HCT116 (cell line): ENCODE data around the gene CNTN5. TPM values are rescaled to one million over a fixed set of nuclear protein-coding genes. Genes with fewer than 3 reads are reported as not detected.

Source experiments
- ATAC-seq: fragments of 200-7000 bp; cut with Tn5 transposase; 2 replicates; pipeline ENCODE4 v1.9.1; 2020; ENCODE audit warnings: mild to moderate bottlenecking, moderate library complexity
- BruUV-seq: library from RNA; stranded (reverse); fragments of 400-500 nt; replicated peaks from 2 replicates; lab custom pipeline; 2021; lab: Mats Ljungman, UMichigan
- CTCF ChIA-PET: fragments of 300-600 bp; sonication (Branson Sonifier 250); formaldehyde crosslinking; loops from one replicate; lab custom pipeline; 2021; ENCODE audit warnings: antibody characterized with exemption; lab: Charles Lee
- POLR2A ChIA-PET: fragments of 300-600, 350-600 bp; sonication (Branson Sonifier 250); formaldehyde crosslinking; loops from one replicate; lab custom pipeline; 2021; ENCODE audit warnings: antibody characterized with exemption; lab: Charles Lee
- RAD21 ChIA-PET, 2 experiments: fragments of 300-600 bp; sonication (Branson Sonifier 250); formaldehyde crosslinking; loops; one replicate each; lab custom pipeline; 2023; ENCODE audit warnings: low total read pairs in 2 of 2; ENCODE audit not compliant: uncharacterized antibody in 2 of 2, unreplicated experiment in 2 of 2, low non-redundant PET in 1 of 2; lab: Charles Lee
- DNase-seq: peaks from one replicate; pipeline ENCODE4 v3.0.0-alpha.2; 2010; ENCODE audit warnings: low read depth, low spot score
- H2AFZ ChIP-seq: fragments of 200-600 bp; shearing (Covaris generic), sonication (generic); 2 replicates; pipeline ENCODE4 v1.6.1; 2017; ENCODE audit warnings: low read depth, mixed run types, mixed read lengths, antibody characterized with exemption, low read length; ENCODE audit not compliant: poor library complexity, severe bottlenecking
- H3K27ac ChIP-seq: 2 replicates; pipeline ENCODE4 v1.5.1; 2012; ENCODE audit warnings: low read depth, low read length
- H3K27me3 ChIP-seq: fragments of 200-600 bp; sonication (generic); 2 replicates; pipeline ENCODE4 v1.6.1; 2016; ENCODE audit warnings: mixed run types, low read length, mixed read lengths; ENCODE audit not compliant: insufficient read depth
- H3K36me3 ChIP-seq, 2 experiments: fragments of 200-500 bp in 1 of 2; fragments of 200-600 bp in 1 of 2; sonication (Bioruptor generic) in 1 of 2; sonication (generic) in 1 of 2; 2 replicates each; pipeline versions ENCODE4 v1.5.1 to v1.6.1; 2014 to 2016; ENCODE audit warnings: low read length in 2 of 2, inconsistent platforms in 1 of 2, mixed read lengths in 1 of 2, mixed run types in 1 of 2; ENCODE audit not compliant: insufficient read depth in 2 of 2, control insufficient read depth in 1 of 2
- H3K4me1 ChIP-seq, 2 experiments: fragments of 200-600 bp in 1 of 2; sonication (generic) in 1 of 2; 2 replicates each; pipeline versions ENCODE4 v1.5.1 to v1.6.1; 2012 to 2017; ENCODE audit warnings: low read length in 2 of 2, inconsistent platforms in 1 of 2, mild to moderate bottlenecking in 1 of 2, mixed read lengths in 1 of 2, mixed run types in 1 of 2, moderate library complexity in 1 of 2; ENCODE audit not compliant: insufficient read depth in 2 of 2, control insufficient read depth in 1 of 2
- H3K4me2 ChIP-seq: fragments of 200-600 bp; sonication (generic); 2 replicates; pipeline ENCODE4 v1.6.1; 2017; ENCODE audit warnings: mixed run types, low read length, mixed read lengths
- H3K4me3 ChIP-seq, 2 experiments: fragments of 200-600 bp in 1 of 2; sonication (generic) in 1 of 2; replicated peaks in 1 of 2; 2 replicates each; pipeline ENCODE4 v1.5.1; 2011 to 2016; ENCODE audit warnings: low read length in 2 of 2, control low read depth in 1 of 2, low read depth in 1 of 2, mild to moderate bottlenecking in 1 of 2, mixed read lengths in 1 of 2, mixed run types in 1 of 2
- H3K79me2 ChIP-seq: fragments of 200-600 bp; sonication (generic); 2 replicates; pipeline ENCODE4 v1.6.1; 2017; ENCODE audit warnings: mild to moderate bottlenecking, mixed run types, low read length, moderate library complexity, mixed read lengths; ENCODE audit not compliant: insufficient read depth
- H3K9ac ChIP-seq: fragments of 200-600 bp; sonication (generic); 2 replicates; pipeline ENCODE4 v1.6.1; 2016; ENCODE audit warnings: low read length, mixed read lengths
- H3K9me2 ChIP-seq: fragments of 200-600 bp; sonication (generic), shearing (Covaris generic); 2 replicates; pipeline ENCODE4 v1.6.1; 2017; ENCODE audit warnings: mixed run types, mild to moderate bottlenecking, moderate library complexity; ENCODE audit not compliant: insufficient read depth
- H3K9me3 ChIP-seq, 2 experiments: fragments of 200-500 bp in 1 of 2; fragments of 200-600 bp in 1 of 2; sonication (Bioruptor generic) in 1 of 2; sonication (generic) in 1 of 2; 2 replicates each; pipeline ENCODE4 v1.6.1; 2014 to 2017; ENCODE audit warnings: low read length in 2 of 2, mixed read lengths in 2 of 2, inconsistent platforms in 1 of 2, low read depth in 1 of 2, mild to moderate bottlenecking in 1 of 2, mixed run types in 1 of 2, moderate library complexity in 1 of 2; ENCODE audit not compliant: control insufficient read depth in 1 of 2, insufficient read depth in 1 of 2
- H4K20me1 ChIP-seq: fragments of 200-600 bp; sonication (generic), shearing (Covaris generic); 2 replicates; pipeline ENCODE4 v1.6.1; 2017; ENCODE audit warnings: mixed run types, mild to moderate bottlenecking, moderate library complexity; ENCODE audit not compliant: insufficient read depth
- CBX3 ChIP-seq: IDR thresholded peaks from 2 replicates; pipeline ENCODE4 v1.6.1; 2012; ENCODE audit warnings: low read depth
- CEBPB ChIP-seq: IDR thresholded peaks from 2 replicates; pipeline ENCODE4 v1.6.1; 2012; ENCODE audit warnings: low read depth
- EGR1 ChIP-seq: IDR thresholded peaks from 2 replicates; pipeline ENCODE4 v1.6.1; 2012; ENCODE audit warnings: low read depth
- ELF1 ChIP-seq: IDR thresholded peaks from 2 replicates; pipeline ENCODE4 v1.6.1; 2012; ENCODE audit warnings: low read depth, borderline replicate concordance
- POLR2A ChIP-seq: IDR thresholded peaks from 2 replicates; pipeline ENCODE4 v1.7.0; 2011; ENCODE audit warnings: borderline replicate concordance; ENCODE audit not compliant: insufficient read depth, insufficient read length; ENCODE audit errors: extremely low read depth
- POLR2AphosphoS5 ChIP-seq: IDR thresholded peaks from 2 replicates; pipeline ENCODE4 v1.6.1; 2011; ENCODE audit warnings: mild to moderate bottlenecking, low read depth, low read length, moderate library complexity
- RAD21 ChIP-seq: IDR thresholded peaks from 2 replicates; pipeline ENCODE4 v1.6.1; 2012; ENCODE audit warnings: low read depth, mild to moderate bottlenecking
- SIN3A ChIP-seq: IDR thresholded peaks from 2 replicates; pipeline ENCODE4 v1.6.1; 2012; ENCODE audit warnings: low read depth
- SP1 ChIP-seq: IDR thresholded peaks from 2 replicates; pipeline ENCODE4 v1.6.1; 2012; ENCODE audit warnings: low read depth
- intact Hi-C: fragments of 100-400 bp; cut with micrococcal nuclease; formaldehyde crosslinking; loops from 2 replicates; pipeline ENCODE4 v1.10.0; 2022
- total RNA-seq: library from RNA; stranded (reverse); gene quantifications from one replicate; pipeline ENCODE4 v1.2.1, GENCODE V29; 2021; ENCODE audit not compliant: unreplicated experiment
- TF ChIP-seq, protein P1 (sequence below), 3 experiments: fragments of 200-600 bp in 1 of 3; sonication (generic) in 1 of 3; IDR thresholded peaks in 2 of 3; conservative IDR thresholded peaks in 1 of 3; 2 replicates each; pipeline ENCODE4 v1.5.1; 2012 to 2017; ENCODE audit warnings: low read depth in 2 of 3, low read length in 2 of 3, antibody characterized with exemption in 1 of 3, borderline replicate concordance in 1 of 3, control low read depth in 1 of 3, mild to moderate bottlenecking in 1 of 3, mixed read lengths in 1 of 3, mixed run types in 1 of 3, moderate library complexity in 1 of 3; ENCODE audit not compliant: insufficient read depth in 1 of 3
- TF ChIP-seq, protein P2 (sequence below): IDR thresholded peaks from 2 replicates; pipeline ENCODE4 v1.6.1; 2012

Gene CNTN5
- total RNA-seq, 1 experiment from 2014 or later = not detected

DNA sequence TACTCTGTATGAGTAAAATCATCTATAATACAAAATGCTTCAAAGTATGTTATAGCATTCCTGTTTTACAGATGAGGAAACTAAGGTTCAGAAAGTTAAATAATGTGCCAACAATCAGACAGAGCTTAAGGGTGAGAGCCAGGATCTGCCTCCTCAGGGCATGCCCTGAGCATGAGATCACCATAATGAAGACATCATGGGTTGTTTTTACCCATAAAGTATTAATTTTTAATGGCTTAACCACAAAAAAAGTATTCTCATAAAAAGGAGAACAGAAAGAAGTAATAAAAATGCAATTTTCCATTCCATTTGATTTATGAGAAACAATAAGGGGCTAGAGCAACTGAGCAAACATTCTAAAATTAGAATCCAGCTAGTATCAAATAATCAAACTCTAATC is 1132.0 kb downstream of the CNTN5 start (continued):
- TF ChIP-seq, protein P1, sequence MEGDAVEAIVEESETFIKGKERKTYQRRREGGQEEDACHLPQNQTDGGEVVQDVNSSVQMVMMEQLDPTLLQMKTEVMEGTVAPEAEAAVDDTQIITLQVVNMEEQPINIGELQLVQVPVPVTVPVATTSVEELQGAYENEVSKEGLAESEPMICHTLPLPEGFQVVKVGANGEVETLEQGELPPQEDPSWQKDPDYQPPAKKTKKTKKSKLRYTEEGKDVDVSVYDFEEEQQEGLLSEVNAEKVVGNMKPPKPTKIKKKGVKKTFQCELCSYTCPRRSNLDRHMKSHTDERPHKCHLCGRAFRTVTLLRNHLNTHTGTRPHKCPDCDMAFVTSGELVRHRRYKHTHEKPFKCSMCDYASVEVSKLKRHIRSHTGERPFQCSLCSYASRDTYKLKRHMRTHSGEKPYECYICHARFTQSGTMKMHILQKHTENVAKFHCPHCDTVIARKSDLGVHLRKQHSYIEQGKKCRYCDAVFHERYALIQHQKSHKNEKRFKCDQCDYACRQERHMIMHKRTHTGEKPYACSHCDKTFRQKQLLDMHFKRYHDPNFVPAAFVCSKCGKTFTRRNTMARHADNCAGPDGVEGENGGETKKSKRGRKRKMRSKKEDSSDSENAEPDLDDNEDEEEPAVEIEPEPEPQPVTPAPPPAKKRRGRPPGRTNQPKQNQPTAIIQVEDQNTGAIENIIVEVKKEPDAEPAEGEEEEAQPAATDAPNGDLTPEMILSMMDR (IDR thresholded peaks at IDR 0.05 in 2 of 3, conservative IDR thresholded peaks at IDR 0.05 in 1 of 3; ENCODE audit: borderline replicate concordance in 1 of 3, insufficient read depth in 1 of 3, low read depth in 2 of 3, low read length in 2 of 3) = no peak
- TF ChIP-seq ELF1 (no peak), CEBPB (no peak), RAD21 (no peak), POLR2AphosphoS5 (no peak), EGR1 (no peak)

DNA sequence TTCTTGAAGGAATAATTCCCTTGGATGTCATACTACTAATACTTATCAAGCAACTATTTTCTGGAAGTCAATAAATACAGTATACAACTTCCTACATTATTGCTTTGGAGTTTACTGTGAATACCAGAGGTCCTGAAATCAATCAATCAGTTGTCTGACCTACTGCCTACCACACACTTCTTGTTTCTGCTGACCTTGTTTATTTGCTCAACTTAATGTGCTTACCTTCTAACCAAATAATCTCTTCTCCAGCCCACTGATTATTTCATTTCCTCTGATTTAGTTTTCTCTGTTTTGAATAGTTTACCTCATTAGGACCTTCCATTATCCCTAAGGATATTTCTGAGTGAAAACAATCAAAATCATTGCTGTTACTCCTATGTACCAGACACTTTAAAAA is 1142.7 kb downstream of the CNTN5 start:
- no peak overlapping the region for H3K9ac ChIP-seq
- H3K27ac ChIP-seq = no peak overlapping the region
- no peak overlapping the region for H3K4me3 ChIP-seq
- H2AFZ ChIP-seq = no peak overlapping the region
- no peak overlapping the region for H3K4me2 ChIP-seq
- ChIA-PET CTCF (no interaction called here), POLR2A (no interaction called here), RAD21 (no interaction called here)
- H3K4me1 ChIP-seq = no peaks in the 10 kb centered on the region
- no TSS peak for BruUV-seq
- no peak for ATAC-seq
- H3K79me2 ChIP-seq = no peaks in the 10 kb centered on the region
- DNase-seq = no peak
- no peaks in the 10 kb centered on the region for H3K36me3 ChIP-seq
- H3K9me2 ChIP-seq = no peaks in the 10 kb centered on the region
- intact Hi-C loops = no loop called here
- no peaks in the 10 kb centered on the region for H4K20me1 ChIP-seq
- peaks cover 3 to 4% of the 10 kb centered on the region in 2 experiments; a peak in 2 of 4 replicates for H3K9me3 ChIP-seq
- no peaks in the 10 kb centered on the region for H3K27me3 ChIP-seq
- no peak for TF ChIP-seq EGR1
- no peak for TF ChIP-seq SP1
- no peak for TF ChIP-seq SIN3A
- no peak for TF ChIP-seq CEBPB
- TF ChIP-seq CBX3 = no peak
- no peak for TF ChIP-seq POLR2AphosphoS5
- TF ChIP-seq, protein P2, sequence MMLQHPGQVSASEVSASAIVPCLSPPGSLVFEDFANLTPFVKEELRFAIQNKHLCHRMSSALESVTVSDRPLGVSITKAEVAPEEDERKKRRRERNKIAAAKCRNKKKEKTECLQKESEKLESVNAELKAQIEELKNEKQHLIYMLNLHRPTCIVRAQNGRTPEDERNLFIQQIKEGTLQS = no peak
- no peak for TF ChIP-seq POLR2A
